Uterus (tissue), 2 donors: ENCODE results near the gene SSBP4.

ENCODE experiments used
- POLR2A ChIP-seq, 2 donors: fragments of 450-650 bp; IDR thresholded peaks; one replicate each; pipeline ENCODE4 v1.6.1; 2016; ENCODE audit warnings: antibody characterized with exemption in 2 of 2, mild to moderate bottlenecking in 1 of 2, moderate library complexity in 1 of 2
- TF ChIP-seq, protein P1 (sequence below), 4 experiments: fragments of 200-600 bp in 2 of 4; fragments of 450-650 bp in 2 of 4; sonication (generic) in 2 of 4; IDR thresholded peaks; one replicate each; pipeline ENCODE4 v1.5.1; 2016 to 2019; ENCODE audit warnings: antibody characterized with exemption in 4 of 4, mild to moderate bottlenecking in 2 of 4, moderate library complexity in 1 of 4

- no peak for TF ChIP-seq POLR2A (IDR thresholded peaks at IDR 0.05)
- TF ChIP-seq, protein P1, sequence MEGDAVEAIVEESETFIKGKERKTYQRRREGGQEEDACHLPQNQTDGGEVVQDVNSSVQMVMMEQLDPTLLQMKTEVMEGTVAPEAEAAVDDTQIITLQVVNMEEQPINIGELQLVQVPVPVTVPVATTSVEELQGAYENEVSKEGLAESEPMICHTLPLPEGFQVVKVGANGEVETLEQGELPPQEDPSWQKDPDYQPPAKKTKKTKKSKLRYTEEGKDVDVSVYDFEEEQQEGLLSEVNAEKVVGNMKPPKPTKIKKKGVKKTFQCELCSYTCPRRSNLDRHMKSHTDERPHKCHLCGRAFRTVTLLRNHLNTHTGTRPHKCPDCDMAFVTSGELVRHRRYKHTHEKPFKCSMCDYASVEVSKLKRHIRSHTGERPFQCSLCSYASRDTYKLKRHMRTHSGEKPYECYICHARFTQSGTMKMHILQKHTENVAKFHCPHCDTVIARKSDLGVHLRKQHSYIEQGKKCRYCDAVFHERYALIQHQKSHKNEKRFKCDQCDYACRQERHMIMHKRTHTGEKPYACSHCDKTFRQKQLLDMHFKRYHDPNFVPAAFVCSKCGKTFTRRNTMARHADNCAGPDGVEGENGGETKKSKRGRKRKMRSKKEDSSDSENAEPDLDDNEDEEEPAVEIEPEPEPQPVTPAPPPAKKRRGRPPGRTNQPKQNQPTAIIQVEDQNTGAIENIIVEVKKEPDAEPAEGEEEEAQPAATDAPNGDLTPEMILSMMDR (IDR thresholded peaks at IDR 0.05): no peak
These were observed 30.4 kb downstream of the SSBP4 start for GRCh38 chr19:18449552-18449951.
